ENCODE measurements around the gene ZFHX3.

Gene ZFHX3

GRCh38 chr16:72840631-72841381 lies 207.1 kb downstream of the ZFHX3 start:
- DNase-seq: no peak

GRCh38 chr16:72838951-72839350 lies 209.0 kb downstream of the ZFHX3 start:
- DNase-seq: no peak

- no peak for DNase-seq
Observed at GRCh38 chr16:72838586-72838910, 209.4 kb downstream of the ZFHX3 start.

GRCh38 chr16:72837846-72838585 lies 209.9 kb downstream of the ZFHX3 start:
- DNase-seq: no peak

- DNase-seq: no peak
Observed at GRCh38 chr16:72836985-72837384, 210.9 kb downstream of the ZFHX3 start.

- DNase-seq: no peak
Observed at GRCh38 chr16:72836181-72836580, 211.7 kb downstream of the ZFHX3 start.

- DNase-seq: no peak
Observed at GRCh38 chr16:72835086-72835485, 212.8 kb downstream of the ZFHX3 start.

- no peak for DNase-seq
Observed at GRCh38 chr16:72834499-72834898, 213.4 kb downstream of the ZFHX3 start.

- no peak for DNase-seq
Observed at GRCh38 chr16:72833969-72834368, 214.0 kb downstream of the ZFHX3 start.

- no peak for DNase-seq
Observed at GRCh38 chr16:72833482-72833881, 214.4 kb downstream of the ZFHX3 start.

- peak; percentile 51 to 52 for DNase-seq
Observed at GRCh38 chr16:72832621-72833248, 215.2 kb downstream of the ZFHX3 start.

GRCh38 chr16:72829846-72830775 lies 217.8 kb downstream of the ZFHX3 start:
- DNase-seq: no peak

- DNase-seq: peak; percentile 15 to 33
Observed at GRCh38 chr16:72827866-72828265, 220.1 kb downstream of the ZFHX3 start.

GRCh38 chr16:72825912-72826621 lies 221.9 kb downstream of the ZFHX3 start:
- no peak for DNase-seq

- DNase-seq: no peak
Observed at GRCh38 chr16:72824761-72825160, 223.2 kb downstream of the ZFHX3 start.

- DNase-seq: no peak
Observed at GRCh38 chr16:72824027-72824426, 223.9 kb downstream of the ZFHX3 start.

GRCh38 chr16:72821185-72821950 lies 226.6 kb downstream of the ZFHX3 start:
- DNase-seq: no peak

GRCh38 chr16:72819345-72819744 lies 228.6 kb downstream of the ZFHX3 start:
- DNase-seq: no peak

- no peak for DNase-seq
Observed at GRCh38 chr16:72818236-72818845, 229.6 kb downstream of the ZFHX3 start.

GRCh38 chr16:72815348-72816318 lies 232.3 kb downstream of the ZFHX3 start:
- no peak for DNase-seq
